ENCODE data around the gene PRRT2.

PRRT2 gene

DNA sequence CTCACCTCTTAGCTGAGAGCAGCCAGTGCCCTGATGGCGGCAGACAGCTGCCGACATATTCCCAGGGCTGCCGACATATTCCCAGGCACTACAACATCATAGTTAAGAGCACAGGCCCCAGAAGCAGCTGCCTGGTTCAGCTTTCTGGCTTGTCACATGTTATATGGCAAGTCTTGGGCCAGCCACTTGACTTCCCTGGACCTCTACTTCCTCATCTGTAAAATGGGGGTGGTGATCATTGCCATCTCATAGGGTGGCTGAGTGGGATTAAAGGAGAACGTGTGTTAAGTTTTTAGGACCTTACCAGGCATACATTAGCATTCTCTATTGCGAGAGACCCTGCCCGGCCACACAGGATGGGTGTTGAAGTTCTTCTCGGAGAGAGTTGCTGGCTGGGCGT, 31.9 kb downstream of the PRRT2 start:
- H3K4me3 ChIP-seq (ENCODE audit: low read depth, low read length): no peak overlapping the region
- TF ChIP-seq, protein P1, sequence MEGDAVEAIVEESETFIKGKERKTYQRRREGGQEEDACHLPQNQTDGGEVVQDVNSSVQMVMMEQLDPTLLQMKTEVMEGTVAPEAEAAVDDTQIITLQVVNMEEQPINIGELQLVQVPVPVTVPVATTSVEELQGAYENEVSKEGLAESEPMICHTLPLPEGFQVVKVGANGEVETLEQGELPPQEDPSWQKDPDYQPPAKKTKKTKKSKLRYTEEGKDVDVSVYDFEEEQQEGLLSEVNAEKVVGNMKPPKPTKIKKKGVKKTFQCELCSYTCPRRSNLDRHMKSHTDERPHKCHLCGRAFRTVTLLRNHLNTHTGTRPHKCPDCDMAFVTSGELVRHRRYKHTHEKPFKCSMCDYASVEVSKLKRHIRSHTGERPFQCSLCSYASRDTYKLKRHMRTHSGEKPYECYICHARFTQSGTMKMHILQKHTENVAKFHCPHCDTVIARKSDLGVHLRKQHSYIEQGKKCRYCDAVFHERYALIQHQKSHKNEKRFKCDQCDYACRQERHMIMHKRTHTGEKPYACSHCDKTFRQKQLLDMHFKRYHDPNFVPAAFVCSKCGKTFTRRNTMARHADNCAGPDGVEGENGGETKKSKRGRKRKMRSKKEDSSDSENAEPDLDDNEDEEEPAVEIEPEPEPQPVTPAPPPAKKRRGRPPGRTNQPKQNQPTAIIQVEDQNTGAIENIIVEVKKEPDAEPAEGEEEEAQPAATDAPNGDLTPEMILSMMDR (IDR thresholded peaks at IDR 0.05; ENCODE audit: low read depth, low read length, missing control alignments): no peak
- DNase-seq (ENCODE audit: low read depth): no peak
- in situ Hi-C loops (cut with HindIII; ENCODE audit: low sequenced_read_pairs): no loop called here

DNA sequence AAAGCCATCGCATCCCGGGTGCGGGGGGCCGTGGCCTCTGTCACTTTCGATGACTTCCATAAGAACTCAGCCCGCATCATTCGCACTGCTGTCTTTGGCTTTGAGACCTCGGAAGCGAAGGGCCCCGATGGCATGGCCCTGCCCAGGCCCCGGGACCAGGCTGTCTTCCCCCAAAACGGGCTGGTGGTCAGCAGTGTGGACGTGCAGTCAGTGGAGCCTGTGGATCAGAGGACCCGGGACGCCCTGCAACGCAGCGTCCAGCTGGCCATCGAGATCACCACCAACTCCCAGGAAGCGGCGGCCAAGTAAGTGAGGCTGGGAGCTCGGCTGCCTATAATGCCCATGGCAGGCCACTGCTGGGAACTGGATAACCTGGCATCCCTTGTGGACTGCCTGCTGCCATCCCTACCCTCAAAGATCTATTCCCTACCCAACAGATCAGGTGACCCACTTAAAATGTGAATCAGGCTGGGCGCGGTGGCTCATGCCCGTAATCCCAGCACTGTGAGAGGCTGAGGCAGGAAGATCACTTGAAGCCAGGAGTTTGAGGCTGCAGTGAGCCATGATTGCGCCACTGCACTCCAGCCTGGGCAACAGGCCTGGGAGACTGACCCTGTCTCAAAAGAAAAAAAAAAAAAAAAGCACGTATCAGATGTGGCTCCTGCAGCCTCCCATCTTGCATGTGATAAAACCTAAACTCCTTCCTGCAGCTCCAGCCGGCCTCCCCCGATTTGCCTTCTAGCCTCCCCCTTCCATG, 32.8 kb downstream of the PRRT2 start:
- H3K4me3 ChIP-seq (ENCODE audit: low read depth, low read length): no peak overlapping the region
- in situ Hi-C loops (cut with HindIII; ENCODE audit: low sequenced_read_pairs): no loop called here

DNA sequence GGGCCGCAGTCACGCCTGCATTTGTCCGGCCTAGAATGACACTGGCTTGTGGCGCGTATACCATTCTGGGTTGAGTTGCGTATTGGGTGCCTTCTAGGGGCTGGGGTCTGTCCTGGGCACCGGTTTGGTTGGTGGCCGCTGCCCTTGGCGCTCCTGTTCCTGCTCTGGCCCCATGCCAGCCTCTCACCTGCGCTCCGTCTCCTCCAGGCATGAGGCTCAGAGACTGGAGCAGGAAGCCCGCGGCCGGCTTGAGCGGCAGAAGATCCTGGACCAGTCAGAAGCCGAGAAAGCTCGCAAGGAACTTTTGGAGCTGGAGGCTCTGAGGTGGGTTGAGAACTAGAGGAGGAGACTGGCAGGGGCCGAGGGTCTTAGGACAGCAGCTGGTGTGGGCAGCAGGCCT, 33.7 kb downstream of the PRRT2 start:
- TF ChIP-seq, protein P1 (IDR thresholded peaks at IDR 0.05; ENCODE audit: low read depth, low read length, missing control alignments): no peak
- in situ Hi-C loops (cut with HindIII; ENCODE audit: low sequenced_read_pairs): no loop called here
- no peak overlapping the region for H3K4me3 ChIP-seq (ENCODE audit: low read depth, low read length)
- no peak for DNase-seq (ENCODE audit: low read depth)

More for the DNA sequence above, 32.8 kb downstream of the PRRT2 start:
- TF ChIP-seq, protein P1 (IDR thresholded peaks at IDR 0.05; ENCODE audit: low read depth, low read length, missing control alignments): no peak
- no peak for DNase-seq (ENCODE audit: low read depth)

DNA sequence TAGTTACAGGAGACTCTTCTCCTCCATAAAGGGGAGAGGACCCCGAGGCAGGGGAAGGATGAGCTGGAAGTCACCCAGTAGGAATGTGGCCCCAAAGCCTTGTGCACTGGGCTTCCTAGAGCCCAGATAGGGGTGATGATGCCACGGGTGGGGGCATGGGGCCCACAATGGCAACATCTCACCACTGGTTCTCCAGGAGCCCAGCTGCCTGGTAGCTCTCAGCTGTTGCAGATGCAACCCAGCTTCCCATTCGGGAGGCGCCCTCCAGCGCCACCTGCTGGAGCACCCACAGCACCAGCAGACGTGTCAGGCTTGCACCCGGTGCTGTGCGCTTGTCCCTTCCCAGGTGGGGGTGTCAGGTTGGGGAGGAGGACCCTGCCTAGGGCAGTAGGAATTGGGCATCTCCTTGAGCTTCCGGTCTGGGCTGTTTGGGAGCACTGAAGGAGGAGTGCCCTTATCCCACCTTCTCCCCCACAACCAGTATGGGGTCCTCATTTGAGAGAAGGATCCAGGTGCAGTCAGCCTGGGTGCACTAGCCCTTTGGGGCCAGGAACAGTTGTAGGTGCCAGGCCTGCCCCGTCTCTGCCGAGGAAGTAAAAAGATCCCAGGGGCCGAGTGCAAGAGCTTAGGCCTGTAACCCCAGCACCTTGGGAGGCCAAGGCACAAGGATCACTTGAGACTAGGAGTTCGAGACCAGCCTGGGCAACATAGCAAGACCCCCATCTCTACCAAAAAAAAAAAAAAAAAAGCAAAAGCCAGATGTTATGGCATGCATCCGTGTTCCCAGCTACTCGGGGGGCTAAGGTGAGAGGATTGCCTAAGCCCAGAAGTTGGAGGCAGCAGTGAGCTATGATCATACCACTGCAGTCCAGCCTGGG, 36.7 kb downstream of the PRRT2 start:
- DNase-seq (ENCODE audit: low read depth): peak; percentile 24
- TF ChIP-seq, protein P1 (IDR thresholded peaks at IDR 0.05; ENCODE audit: low read depth, low read length, missing control alignments): peak; percentile 91
- in situ Hi-C loops (cut with HindIII; ENCODE audit: low sequenced_read_pairs): no loop called here
- no peak overlapping the region for H3K4me3 ChIP-seq (ENCODE audit: low read depth, low read length)

DNA sequence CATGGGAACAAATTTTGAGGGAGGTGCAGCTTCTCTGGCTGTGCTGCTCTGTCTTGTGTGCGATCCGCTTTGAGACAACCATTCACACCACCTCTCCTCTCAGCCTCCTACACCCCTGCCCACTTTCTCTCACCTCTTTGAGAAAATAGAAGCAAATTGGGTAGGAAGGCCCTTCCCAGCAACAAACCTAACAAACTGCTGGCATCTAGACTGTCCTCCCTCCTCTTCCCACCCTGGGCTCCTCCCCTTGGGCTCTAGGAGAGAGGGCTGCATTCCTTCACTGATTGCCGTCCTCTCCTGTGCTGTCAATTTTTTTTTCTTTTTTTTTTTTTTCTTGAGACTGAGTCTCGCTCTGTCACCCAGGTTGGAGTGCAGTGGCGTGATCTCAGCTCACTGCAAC, 37.5 kb downstream of the PRRT2 start:
- no peak for DNase-seq (ENCODE audit: low read depth)
- TF ChIP-seq, protein P1 (IDR thresholded peaks at IDR 0.05; ENCODE audit: low read depth, low read length, missing control alignments): no peak
- in situ Hi-C loops (cut with HindIII; ENCODE audit: low sequenced_read_pairs): no loop called here
- no peak overlapping the region for H3K4me3 ChIP-seq (ENCODE audit: low read depth, low read length)

DNA sequence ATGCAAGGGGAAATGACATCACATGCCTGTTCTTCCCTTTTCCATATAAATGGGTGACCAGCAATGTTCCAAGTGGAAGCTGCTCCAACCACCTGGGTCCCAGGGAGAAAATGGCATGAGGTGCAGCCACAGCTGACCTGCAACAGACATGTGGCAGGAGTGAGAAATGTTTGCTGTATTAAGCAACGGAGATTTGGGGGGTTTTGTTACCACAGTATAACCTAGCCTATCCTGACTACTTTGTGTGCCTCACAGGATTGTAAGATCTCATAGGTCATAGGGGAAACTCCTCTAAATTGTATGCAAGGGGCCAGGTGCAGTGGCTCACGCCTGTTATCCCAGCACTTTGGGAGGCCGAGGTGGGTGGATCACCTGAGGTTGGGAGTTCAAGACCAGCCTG, 39.0 kb downstream of the PRRT2 start:
- in situ Hi-C loops (cut with HindIII; ENCODE audit: low sequenced_read_pairs): no loop called here
- TF ChIP-seq, protein P1 (IDR thresholded peaks at IDR 0.05; ENCODE audit: low read depth, low read length, missing control alignments): no peak
- no peak overlapping the region for H3K4me3 ChIP-seq (ENCODE audit: low read depth, low read length)
- no peak for DNase-seq (ENCODE audit: low read depth)
